Type B pancreatic cell (in vitro differentiated cells): ENCODE results near the gene WDFY2. TPM values are rescaled to one million over a fixed set of nuclear protein-coding genes. Genes with fewer than 3 reads are reported as not detected.
A peak's percentile ranks its signal among the peaks of the same experiment; 100 is the strongest.

ENCODE experiments used
- DNase-seq: peaks from one replicate; pipeline ENCODE4 v3.0.0; 2021; ENCODE audit warnings: mixed read lengths; ENCODE audit not compliant: unreplicated experiment; ENCODE audit errors: extremely low spot score
- H3K27ac Mint-ChIP-seq: 2 replicates; pipeline ENCODE4 v1.8.0; 2021; ENCODE audit warnings: mild to moderate bottlenecking, mixed read lengths
- H3K27me3 Mint-ChIP-seq: 2 replicates; pipeline ENCODE4 v1.8.0; 2021; ENCODE audit warnings: mixed read lengths
- H3K36me3 Mint-ChIP-seq: 2 replicates; pipeline ENCODE4 v1.8.0; 2021; ENCODE audit warnings: mixed read lengths
- H3K4me1 Mint-ChIP-seq: one replicate; pipeline ENCODE4 v1.8.0; 2021; ENCODE audit warnings: mixed read lengths; ENCODE audit not compliant: unreplicated experiment
- H3K4me3 Mint-ChIP-seq: 2 replicates; pipeline ENCODE4 v1.8.0; 2021; ENCODE audit warnings: mild to moderate bottlenecking, mixed read lengths
- H3K9me3 Mint-ChIP-seq: 2 replicates; pipeline ENCODE4 v1.8.0; 2021; ENCODE audit warnings: mixed read lengths
- CTCF ChIP-seq: fragments of 200-600 bp; sonication (generic); conservative IDR thresholded peaks from 2 replicates; pipeline ENCODE4 v1.5.0; 2021; ENCODE audit warnings: antibody characterized with exemption, mild to moderate bottlenecking
- total RNA-seq: library from RNA; stranded (reverse); gene quantifications from 2 replicates; pipeline ENCODE4 v1.2.1, GENCODE V29; 2021; ENCODE audit warnings: low replicate concordance

WDFY2 gene
- total RNA-seq, 1 donor from 2014 or later: 20.3 TPM

- no peaks in the 10 kb centered on the region for H3K27me3 Mint-ChIP-seq
- H3K4me3 Mint-ChIP-seq: no peak overlapping the region
- no peaks in the 10 kb centered on the region for H3K9me3 Mint-ChIP-seq
- H3K36me3 Mint-ChIP-seq: no peaks in the 10 kb centered on the region
- TF ChIP-seq CTCF: no peak
- H3K27ac Mint-ChIP-seq: peak overlapping the region; percentile 5
- no peaks in the 10 kb centered on the region for H3K4me1 Mint-ChIP-seq
- DNase-seq: no peak
Observed at GRCh38 chr13:51576754-51577153, 7.5 kb upstream of the WDFY2 start.

- H3K27me3 Mint-ChIP-seq: no peaks in the 10 kb centered on the region
- no peak for DNase-seq
- no peak for TF ChIP-seq CTCF
- H3K4me3 Mint-ChIP-seq: peak overlapping the region; percentile 50
- peaks cover under 1% of the 10 kb centered on the region for H3K4me1 Mint-ChIP-seq
- no peak overlapping the region for H3K27ac Mint-ChIP-seq
- H3K36me3 Mint-ChIP-seq: no peaks in the 10 kb centered on the region
- no peaks in the 10 kb centered on the region for H3K9me3 Mint-ChIP-seq
Observed at GRCh38 chr13:51577690-51578089, 6.6 kb upstream of the WDFY2 start.

GRCh38 chr13:51579676-51580075 is 4.6 kb upstream of the WDFY2 start:
- TF ChIP-seq CTCF: no peak
- Mint-ChIP-seq H3K9me3 (no peaks in the 10 kb centered on the region), H3K27me3 (no peaks in the 10 kb centered on the region), H3K4me3 (no peak overlapping the region), H3K4me1 (peaks cover 5% of the 10 kb centered on the region), H3K27ac (no peak overlapping the region), H3K36me3 (no peaks in the 10 kb centered on the region)
- DNase-seq: no peak

- no peak overlapping the region for H3K27ac Mint-ChIP-seq
- no peaks in the 10 kb centered on the region for H3K27me3 Mint-ChIP-seq
- no peaks in the 10 kb centered on the region for H3K9me3 Mint-ChIP-seq
- H3K4me1 Mint-ChIP-seq: peaks cover 12% of the 10 kb centered on the region
- no peak overlapping the region for H3K4me3 Mint-ChIP-seq
- no peak for DNase-seq
- no peaks in the 10 kb centered on the region for H3K36me3 Mint-ChIP-seq
- no peak for TF ChIP-seq CTCF
Observed at GRCh38 chr13:51581148-51581820, 3.0 kb upstream of the WDFY2 start.

- Mint-ChIP-seq H3K27me3 (no peaks in the 10 kb centered on the region), H3K27ac (peak overlapping the region; percentile 93), H3K4me1 (peaks cover 27% of the 10 kb centered on the region), H3K36me3 (no peaks in the 10 kb centered on the region), H3K4me3 (peak overlapping the region; percentile 94), H3K9me3 (no peaks in the 10 kb centered on the region)
- no peak for DNase-seq
- TF ChIP-seq CTCF: no peak
Observed at GRCh38 chr13:51583469-51583874, 790 bp upstream of the WDFY2 start.
